GM18868 (cell line): ENCODE measurements around the gene CDH11.

ENCODE experiments used
- ATAC-seq: cut with Tn5 transposase; IDR thresholded peaks from one replicate; pipeline ENCODE4 v1.9.1; 2021; ENCODE audit warnings: mild to moderate bottlenecking, moderate library complexity; ENCODE audit not compliant: unreplicated experiment

Gene CDH11

DNA sequence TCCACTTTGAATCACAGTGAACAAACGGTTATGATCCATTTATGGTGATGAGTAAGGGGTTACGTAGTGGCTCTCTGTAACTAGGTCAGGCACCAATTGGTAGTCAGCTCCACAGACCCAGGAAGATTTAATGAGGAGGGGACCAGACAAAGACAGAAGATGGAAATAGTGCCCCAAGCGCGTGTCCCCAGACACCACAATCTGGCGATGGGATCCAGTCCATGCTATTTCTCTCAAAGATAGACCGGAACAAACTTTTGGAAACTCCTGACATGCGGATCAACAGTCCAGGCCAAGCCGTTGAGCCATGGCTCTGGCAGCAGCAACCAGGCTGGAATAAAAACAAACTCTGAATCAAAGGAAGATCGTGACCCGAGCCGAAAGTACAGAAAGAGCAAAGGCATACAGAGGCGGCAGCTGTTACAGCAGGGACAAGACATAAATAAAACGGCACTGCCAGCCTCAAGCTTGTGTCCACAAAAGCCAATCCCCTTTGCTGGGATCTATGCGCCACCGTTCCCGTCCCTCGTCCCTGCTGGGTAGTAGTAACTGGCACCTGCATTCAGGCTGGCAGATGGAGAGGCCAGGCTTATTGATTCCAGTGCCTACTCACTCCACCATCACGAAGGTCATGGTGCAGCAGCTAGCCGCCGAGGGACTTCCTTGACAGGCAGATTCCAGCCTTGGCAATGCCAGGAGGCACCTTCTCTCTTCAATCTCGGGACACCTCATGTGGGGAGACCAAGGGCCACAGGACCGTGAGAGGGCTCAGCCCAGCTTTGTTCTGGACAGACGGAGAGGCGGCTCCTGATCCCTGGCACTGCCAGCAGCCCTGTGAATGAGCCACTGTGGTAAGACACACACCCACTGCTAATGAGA, 50.2 kb downstream of the CDH11 start:
- ATAC-seq: no peak

DNA sequence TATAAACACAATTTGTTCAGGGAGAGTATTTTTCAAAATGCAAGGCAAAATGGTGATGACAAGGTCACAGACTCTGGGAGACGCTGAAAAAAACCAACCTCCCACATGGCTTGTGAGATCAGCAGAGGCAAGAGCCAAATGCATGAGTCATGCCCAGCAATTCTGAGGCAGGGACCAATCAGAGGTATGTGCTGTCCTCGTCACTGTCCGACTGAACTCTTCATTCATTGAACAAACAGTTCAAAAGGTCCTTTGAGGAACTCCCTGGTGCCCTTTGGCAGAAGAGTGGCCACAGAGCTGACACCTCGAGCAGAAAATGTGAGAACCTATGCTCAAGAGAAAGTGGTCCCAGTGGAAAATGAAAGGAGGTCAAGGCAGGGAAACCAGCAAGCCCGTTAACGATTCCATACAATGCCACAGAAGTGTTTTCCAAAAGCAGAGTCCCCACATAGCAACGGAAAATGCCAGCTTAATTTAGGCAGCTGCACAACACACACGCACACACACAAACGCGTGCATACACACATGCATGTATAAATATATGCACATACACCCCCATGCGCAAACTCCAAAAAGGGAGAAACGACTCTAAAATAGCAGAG, 50.9 kb downstream of the CDH11 start:
- no peak for ATAC-seq

- ATAC-seq: no peak
Measured at GRCh38 chr16:65069766-65070165, 52.1 kb downstream of the CDH11 start.

DNA sequence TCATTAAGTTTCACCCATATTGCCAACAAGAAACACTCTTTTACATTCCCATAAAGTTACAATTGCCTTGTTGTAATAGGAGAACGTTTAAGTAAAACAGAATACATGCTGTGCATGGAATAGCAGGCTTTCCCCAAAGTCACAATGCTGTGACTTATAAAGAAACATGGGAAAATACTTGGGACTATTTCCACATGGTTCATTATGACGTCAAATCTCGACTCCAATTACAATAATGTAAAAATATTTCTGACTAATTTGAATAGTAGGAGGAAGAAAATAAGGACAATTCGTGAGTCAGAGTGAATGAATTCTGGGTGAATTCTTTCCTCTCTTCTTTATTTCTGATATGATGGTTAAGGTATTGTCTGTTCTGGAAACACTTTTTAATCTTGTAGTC, 52.8 kb downstream of the CDH11 start:
- no peak for ATAC-seq

DNA sequence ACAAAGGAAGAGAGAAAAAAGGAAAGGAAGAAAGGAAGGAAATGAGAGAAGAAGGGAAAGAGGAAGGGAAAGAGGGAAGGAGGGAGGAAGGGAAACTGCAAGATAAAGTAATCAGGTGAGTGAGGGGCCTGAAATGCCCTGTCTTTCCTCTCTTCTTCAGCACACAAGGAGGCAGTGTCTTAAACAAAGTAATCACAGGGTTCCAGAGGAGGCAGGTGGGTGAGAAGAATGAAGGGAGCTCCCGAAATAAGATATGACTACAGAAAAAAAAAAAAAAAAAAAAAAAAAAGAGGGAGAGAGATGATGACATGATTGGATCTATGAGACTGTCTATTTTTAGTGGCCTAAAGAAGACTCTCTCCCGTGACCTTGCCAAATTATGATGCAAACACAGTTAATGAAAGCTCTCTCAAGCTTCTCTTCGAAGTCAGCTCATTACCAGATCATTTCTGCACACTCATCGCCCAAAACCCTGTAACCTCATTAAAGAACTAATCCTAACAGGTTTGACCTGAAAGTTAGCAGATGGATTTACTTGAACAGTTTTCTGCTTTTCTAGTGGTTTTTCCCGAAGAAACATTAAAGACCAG, 53.6 kb downstream of the CDH11 start:
- ATAC-seq: no peak

GRCh38 chr16:65066651-65067050, 55.2 kb downstream of the CDH11 start:
- ATAC-seq: no peak

- ATAC-seq: no peak
Measured at GRCh38 chr16:65065031-65065430, 56.8 kb downstream of the CDH11 start.

GRCh38 chr16:65064131-65064530, 57.7 kb downstream of the CDH11 start:
- ATAC-seq: no peak

DNA sequence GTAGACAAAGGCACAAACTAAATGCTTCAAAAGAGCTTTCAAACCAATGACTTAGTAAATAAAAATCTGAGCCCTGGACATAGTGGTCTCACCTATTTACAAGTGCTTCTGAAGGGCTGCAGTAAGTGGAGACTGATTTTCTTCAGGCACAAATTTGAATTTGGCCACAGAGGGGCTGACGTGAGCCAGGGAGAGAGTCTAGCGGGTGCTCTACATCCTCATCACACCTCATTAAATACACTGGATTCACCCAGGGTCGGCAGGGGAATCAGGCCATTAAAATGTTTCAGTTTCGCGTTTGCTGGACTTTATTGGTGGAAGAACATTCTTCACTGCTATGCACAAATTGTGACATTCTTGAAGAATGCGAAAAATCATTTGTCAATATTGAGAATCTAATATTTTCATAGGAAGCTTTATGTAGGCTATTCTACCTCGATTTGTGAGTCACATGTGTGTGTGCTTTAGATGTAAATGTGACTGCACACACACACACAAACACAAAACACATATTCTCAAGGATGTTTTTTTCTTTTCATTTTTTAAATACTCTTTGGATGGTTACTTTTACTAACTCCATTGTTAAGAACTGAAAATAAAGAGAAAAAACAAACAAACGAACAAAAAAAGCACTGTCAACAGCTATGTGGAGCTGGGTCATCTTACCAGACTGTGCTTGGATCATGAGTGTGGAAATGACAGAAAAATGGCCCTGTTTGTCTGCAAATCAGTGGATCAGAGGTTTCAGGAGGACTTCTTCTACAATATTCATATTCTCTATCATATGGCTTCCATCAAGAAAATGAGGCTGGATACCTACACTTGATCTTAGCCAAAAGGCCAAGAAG, 58.9 kb downstream of the CDH11 start:
- no peak for ATAC-seq

DNA sequence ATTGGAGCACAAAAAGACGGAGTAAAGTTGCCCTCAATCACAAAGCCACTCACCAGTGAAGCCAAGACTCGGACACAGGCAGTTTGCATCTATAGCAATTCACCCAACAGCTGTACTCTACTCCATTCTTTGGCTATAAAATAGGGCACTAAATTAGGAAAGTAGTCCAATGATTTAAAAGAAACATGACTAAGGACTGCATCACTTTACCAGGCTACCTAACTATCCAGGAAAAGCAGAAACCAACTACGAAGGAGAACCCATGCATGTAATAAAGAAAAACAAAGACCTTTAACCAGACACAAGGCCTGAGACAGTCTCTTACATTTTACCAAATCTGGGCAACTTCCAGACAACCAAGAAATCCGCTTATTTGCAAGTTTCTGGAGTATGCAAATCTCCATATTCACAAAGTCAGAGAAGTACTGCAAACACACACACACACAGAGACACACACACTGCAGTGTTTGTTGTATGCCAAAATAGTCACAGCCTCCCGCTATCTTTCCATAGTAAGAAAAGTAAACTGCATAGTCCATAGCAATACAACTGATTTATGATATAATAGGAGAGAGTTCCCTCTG, 59.8 kb downstream of the CDH11 start:
- ATAC-seq: no peak

DNA sequence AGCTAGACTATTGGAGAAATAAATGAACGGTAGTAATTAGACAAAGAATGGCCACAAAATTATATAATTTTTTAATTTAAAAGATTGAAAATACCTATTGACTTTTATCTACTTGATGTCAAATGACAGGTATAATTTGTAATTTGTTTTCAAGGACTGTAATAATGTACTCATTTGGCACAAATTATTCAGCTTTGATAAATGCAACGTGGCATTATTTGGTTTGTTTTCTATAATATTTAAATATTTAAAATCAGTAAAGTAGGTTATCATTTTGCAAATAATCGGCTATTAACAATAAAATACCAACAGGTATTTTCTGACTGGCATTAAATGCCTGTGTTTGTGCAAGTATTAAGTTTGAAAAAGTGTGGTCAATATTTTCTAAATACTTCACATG, 60.6 kb downstream of the CDH11 start:
- ATAC-seq: no peak

- ATAC-seq: no peak
Measured at GRCh38 chr16:65059406-65059980, 62.4 kb downstream of the CDH11 start.

DNA sequence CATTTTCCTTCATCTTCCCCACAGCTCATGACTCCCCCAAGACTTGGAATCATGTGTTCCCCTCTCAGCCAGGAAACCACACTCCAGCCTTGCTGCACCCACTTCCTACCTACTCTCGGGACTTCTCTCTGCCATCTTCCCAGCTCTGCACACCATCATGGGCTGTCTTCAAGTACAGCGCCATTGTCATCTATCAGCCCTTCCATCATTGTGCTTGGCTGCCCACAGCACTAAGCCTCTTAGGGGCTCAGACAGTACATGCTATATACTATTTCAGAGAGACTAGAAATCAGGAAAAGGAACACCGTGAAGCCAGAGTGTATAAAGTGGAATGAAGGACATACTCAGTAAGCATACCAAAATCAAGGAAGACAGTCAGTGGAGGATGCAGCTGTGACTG, 64.7 kb downstream of the CDH11 start:
- no peak for ATAC-seq

DNA sequence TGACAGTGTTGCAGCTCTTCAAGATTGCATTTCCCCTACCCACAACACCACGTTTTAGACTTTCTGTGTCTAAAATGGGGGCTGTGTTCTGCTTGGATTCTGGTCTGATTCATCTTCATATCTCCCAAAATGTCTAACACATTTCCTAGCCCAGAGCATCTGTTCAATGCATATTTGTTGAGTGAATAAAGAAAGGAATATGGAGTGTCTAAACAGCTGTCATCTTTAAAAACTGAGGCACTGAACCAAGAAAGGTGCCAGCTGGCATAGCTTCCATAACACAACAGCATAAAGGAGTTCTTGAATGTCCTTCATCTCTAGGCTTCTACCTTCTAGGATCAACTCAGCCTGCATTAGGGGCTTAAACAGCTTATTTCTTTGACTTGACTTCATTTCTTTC, 67.4 kb downstream of the CDH11 start:
- ATAC-seq: no peak

GRCh38 chr16:65049679-65050078, 72.2 kb downstream of the CDH11 start:
- ATAC-seq: no peak

DNA sequence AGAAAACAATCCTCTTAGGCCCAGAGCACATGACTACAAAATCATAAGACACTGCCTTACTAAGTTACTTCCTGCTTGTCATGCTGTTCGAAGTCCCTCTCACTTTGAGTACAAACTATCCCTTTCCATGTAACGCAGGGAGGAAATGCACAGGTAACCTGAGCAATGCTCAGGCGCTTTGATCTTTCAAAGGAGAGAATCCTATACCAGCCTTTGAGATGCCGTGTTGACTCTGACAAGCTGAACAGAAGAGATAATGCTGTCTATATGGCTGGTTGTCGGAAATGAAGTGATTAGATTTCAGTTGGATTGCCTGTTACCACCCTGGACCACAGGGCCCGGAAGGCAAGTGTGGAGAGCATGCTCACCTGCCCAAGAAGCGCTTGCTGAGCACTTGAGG, 75.9 kb downstream of the CDH11 start:
- ATAC-seq: no peak

- ATAC-seq: no peak
Measured at GRCh38 chr16:65044873-65045272, 77.0 kb downstream of the CDH11 start.

DNA sequence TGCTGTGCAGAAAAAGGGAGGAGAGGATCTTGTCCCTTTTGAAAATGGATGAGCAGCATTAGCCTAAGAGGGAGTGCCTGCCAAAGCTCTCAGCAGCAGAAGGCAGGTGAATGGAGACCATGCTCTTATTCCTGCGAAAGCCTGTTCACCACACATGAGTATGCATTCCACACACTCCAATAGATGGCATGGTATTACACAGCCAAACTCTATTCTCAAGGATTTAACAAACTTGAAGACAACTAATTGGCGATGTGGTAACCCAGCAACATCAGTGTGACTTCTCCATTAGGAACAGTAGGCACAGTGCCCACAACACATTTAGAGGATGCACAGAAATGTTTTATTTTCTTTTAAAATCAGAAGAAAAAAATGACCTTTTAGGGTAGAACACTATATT, 77.8 kb downstream of the CDH11 start:
- ATAC-seq: no peak

DNA sequence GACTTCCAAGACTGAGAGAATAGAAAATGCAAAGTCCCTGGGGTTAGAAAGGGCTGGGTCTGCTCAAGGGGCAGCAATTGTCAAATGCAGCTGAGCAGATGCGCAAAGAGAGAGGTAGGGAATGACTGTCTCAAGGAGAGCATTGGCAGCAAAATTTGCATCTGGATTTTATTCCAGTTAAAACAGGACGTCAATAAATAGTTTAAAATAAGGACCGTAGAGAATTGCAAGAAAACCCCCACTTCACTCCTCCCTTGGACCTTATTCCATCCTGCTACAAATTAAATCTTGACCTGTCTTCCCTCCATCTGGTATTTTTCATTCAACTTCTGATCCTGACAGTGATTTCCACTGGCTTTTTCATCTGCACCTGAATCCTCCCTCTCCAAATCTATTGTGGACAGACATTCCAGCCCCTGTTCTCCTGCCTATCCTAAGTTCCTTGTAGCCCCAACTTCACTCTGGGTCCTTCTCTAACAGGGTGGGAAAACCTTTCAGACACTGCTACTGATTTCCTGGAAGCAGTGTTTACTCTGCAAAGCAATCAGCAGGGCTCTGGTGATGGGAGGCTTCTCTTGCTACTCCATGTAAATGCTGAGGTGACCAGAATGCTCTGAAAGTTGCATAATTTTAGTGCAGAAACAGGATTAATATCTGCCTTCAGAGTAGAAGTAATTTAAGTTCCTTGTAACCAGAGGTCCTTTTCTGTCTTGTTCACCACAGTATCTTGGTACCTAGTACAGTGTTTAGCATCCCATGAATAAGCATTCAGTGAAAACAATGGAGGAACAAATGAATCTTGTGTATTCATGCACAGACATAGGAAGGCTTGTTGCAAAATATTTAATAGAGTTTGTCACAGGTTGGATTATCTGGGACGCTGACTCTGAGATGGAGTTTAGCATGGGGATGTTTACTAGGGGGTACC, 79.2 kb downstream of the CDH11 start:
- ATAC-seq: no peak

DNA sequence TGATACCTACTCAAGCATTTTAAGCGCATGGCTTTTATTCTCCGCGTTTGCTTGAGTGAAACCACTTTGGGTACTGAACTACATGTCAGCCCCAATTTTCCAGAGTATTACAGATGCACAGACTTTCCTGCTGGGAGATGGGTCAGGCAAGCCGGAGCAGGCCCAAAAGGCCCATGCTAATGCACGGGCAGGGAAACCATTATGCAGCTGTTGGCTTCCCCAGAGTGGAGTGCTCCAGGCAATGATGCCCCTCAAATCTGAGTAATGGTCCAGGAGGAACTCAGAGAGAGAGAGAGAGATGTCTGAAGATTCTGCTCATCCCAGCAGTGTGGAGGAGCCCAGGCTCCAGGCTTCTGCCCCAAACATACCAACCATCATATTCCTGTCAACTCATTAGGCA, 80.2 kb downstream of the CDH11 start:
- no peak for ATAC-seq
